ENCODE data around the gene GLS2.

- TF ChIP-seq, protein P1, sequence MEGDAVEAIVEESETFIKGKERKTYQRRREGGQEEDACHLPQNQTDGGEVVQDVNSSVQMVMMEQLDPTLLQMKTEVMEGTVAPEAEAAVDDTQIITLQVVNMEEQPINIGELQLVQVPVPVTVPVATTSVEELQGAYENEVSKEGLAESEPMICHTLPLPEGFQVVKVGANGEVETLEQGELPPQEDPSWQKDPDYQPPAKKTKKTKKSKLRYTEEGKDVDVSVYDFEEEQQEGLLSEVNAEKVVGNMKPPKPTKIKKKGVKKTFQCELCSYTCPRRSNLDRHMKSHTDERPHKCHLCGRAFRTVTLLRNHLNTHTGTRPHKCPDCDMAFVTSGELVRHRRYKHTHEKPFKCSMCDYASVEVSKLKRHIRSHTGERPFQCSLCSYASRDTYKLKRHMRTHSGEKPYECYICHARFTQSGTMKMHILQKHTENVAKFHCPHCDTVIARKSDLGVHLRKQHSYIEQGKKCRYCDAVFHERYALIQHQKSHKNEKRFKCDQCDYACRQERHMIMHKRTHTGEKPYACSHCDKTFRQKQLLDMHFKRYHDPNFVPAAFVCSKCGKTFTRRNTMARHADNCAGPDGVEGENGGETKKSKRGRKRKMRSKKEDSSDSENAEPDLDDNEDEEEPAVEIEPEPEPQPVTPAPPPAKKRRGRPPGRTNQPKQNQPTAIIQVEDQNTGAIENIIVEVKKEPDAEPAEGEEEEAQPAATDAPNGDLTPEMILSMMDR (IDR thresholded peaks at IDR 0.05): no peak
- TF ChIP-seq POLR2AphosphoS5 (IDR thresholded peaks at IDR 0.05) (no peak), POLR2A (IDR thresholded peaks at IDR 0.05) (no peak)
Observed at GRCh38 chr12:56518570-56518969, 30.6 kb upstream of the GLS2 start.
